Keratinocyte (primary cell): Measurements from ENCODE around the gene GNG14. TPM values are rescaled to one million over a fixed set of nuclear protein-coding genes. Genes with fewer than 3 reads are reported as not detected.
"Not testable (repeated sequence)": the region's sequence is repeated elsewhere in the genome, so short reads cannot be mapped to it uniquely, and the experiment has no call there.

Experiments used
- DNase-seq: peaks from one replicate; pipeline ENCODE4 v3.0.0-alpha.2; 2011; ENCODE audit warnings: low read depth, missing footprints, low spot score
- FAIRE-seq: peaks from 2 replicates; lab custom pipeline; 2011; peaks lifted over from hg19 to GRCh38; lab: Jason Lieb, UNC
- H2AFZ ChIP-seq: 2 replicates; pipeline ENCODE4 v1.6.0; 2012; ENCODE audit warnings: low read length, control low read depth, inconsistent platforms; ENCODE audit not compliant: control insufficient read depth
- H3K27ac ChIP-seq: 2 replicates; pipeline ENCODE4 v1.5.1; 2011; ENCODE audit warnings: low read length; ENCODE audit not compliant: control insufficient read depth, insufficient read depth
- H3K27me3 ChIP-seq: 3 replicates; pipeline ENCODE4 v1.6.0; 2011; ENCODE audit warnings: low read length; ENCODE audit not compliant: control insufficient read depth, insufficient read depth; ENCODE audit errors: extremely low read depth
- H3K36me3 ChIP-seq, 2 experiments: 2 replicates in 1 of 2; 3 replicates in 1 of 2; pipeline ENCODE4 v1.5.1; 2011; ENCODE audit warnings: low read length in 2 of 2, mild to moderate bottlenecking in 1 of 2; ENCODE audit not compliant: control insufficient read depth in 2 of 2, insufficient read depth in 2 of 2; ENCODE audit errors: extremely low read depth in 1 of 2
- H3K4me1 ChIP-seq: 3 replicates; pipeline ENCODE4 v1.5.1; 2011; ENCODE audit warnings: low read length; ENCODE audit not compliant: control insufficient read depth, insufficient read depth; ENCODE audit errors: extremely low read depth
- H3K4me2 ChIP-seq: 3 replicates; pipeline ENCODE4 v1.6.0; 2011; ENCODE audit warnings: low read depth, low read length; ENCODE audit not compliant: control insufficient read depth, insufficient read depth; ENCODE audit errors: extremely low read depth
- H3K4me3 ChIP-seq, 3 experiments: fragments of 200-600 bp in 1 of 3; sonication (generic) in 1 of 3; 2 replicates in 2 of 3; 3 replicates in 1 of 3; pipeline ENCODE4 v1.5.1; 2011 to 2016; ENCODE audit warnings: low read length in 3 of 3, mild to moderate bottlenecking in 3 of 3, control low read depth in 2 of 3, inconsistent platforms in 1 of 3, low read depth in 1 of 3, mixed read lengths in 1 of 3, mixed run types in 1 of 3, moderate library complexity in 1 of 3; ENCODE audit not compliant: control insufficient read depth in 2 of 3, insufficient read depth in 2 of 3; ENCODE audit errors: extremely low read depth in 1 of 3
- H3K79me2 ChIP-seq: 2 replicates; pipeline ENCODE4 v1.6.0; 2012; ENCODE audit warnings: low read length; ENCODE audit not compliant: control insufficient read depth, insufficient read depth
- H3K9ac ChIP-seq: 3 replicates; pipeline ENCODE4 v1.6.0; 2011; ENCODE audit warnings: low read length; ENCODE audit not compliant: control insufficient read depth, insufficient read depth; ENCODE audit errors: extremely low read depth
- H3K9me1 ChIP-seq: 3 replicates; pipeline ENCODE4 v1.6.0; 2011; ENCODE audit warnings: low read length; ENCODE audit not compliant: control insufficient read depth, insufficient read depth; ENCODE audit errors: extremely low read depth
- H3K9me3 ChIP-seq: 2 replicates; pipeline ENCODE4 v1.5.1; 2012; ENCODE audit warnings: low read depth, low read length; ENCODE audit not compliant: control insufficient read depth
- H4K20me1 ChIP-seq: 3 replicates; pipeline ENCODE4 v1.6.0; 2011; ENCODE audit warnings: low read length; ENCODE audit not compliant: control insufficient read depth, insufficient read depth; ENCODE audit errors: extremely low read depth
- EZH2 ChIP-seq: IDR thresholded peaks from one replicate; pipeline ENCODE4 v1.6.1; 2012; ENCODE audit warnings: inconsistent platforms, mild to moderate bottlenecking, low read length, moderate library complexity
- dilution Hi-C: fragments of 300-500 bp; cut with MboI; formaldehyde crosslinking; loops from one replicate; pipeline ENCODE4 v1.7.0; 2020; ENCODE audit warnings: low sequenced_read_pairs; ENCODE audit not compliant: extremely low pct_ligation_motif_present
- polyA plus RNA-seq, 5 experiments: library from polyadenylated mRNA; depleted of rRNA in 3 of 5; stranded (reverse) in 3 of 5; stranded (forward) in 1 of 5; unstranded in 1 of 5; fragments of >200 nt; gene quantifications; 1 replicate in 1 of 5; 2 replicates in 3 of 5; 3 replicates in 1 of 5; pipeline versions ENCODE4 v1.2.1 to v1.2.3, GENCODE V29; 2011 to 2012; ENCODE audit warnings: missing spikeins in 2 of 5, low read depth in 1 of 5, low replicate concordance in 1 of 5
- TF ChIP-seq, protein P1 (sequence below), 3 experiments: IDR thresholded peaks in 1 of 3; conservative IDR thresholded peaks in 1 of 3; optimal IDR thresholded peaks in 1 of 3; 2 replicates in 2 of 3; 3 replicates in 1 of 3; pipeline versions ENCODE3 to v1.5.1; 2011; ENCODE audit warnings: low read length in 3 of 3, mild to moderate bottlenecking in 3 of 3, moderate library complexity in 2 of 3, control low read depth in 1 of 3, inconsistent platforms in 1 of 3; ENCODE audit not compliant: insufficient read depth in 2 of 3; ENCODE audit errors: extremely low read depth in 1 of 3

GNG14 gene
- polyA plus RNA-seq, 1 donor (not counting 4 experiments of a cell fraction or from before 2014, with no cell fraction given) = not detected

DNA sequence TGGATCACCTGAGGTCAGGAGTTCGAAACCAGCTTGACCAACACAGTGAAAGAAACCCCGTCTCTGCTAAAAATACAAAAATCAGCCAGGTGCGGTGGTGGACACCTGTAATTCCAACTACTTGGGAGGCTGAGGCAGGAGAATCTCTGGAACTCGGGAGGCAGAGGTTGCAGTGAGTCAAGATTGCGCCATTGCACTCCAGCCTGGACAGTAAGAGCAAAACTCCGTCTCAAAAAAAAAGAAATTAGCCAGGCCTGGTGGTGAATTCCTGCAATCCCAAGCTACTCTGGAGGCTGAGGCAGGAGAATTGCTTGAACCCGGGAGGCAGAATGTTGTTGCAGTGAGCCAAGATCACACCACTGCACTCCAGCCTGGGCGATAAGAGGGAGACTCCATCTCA lies 20.8 kb downstream of the GNG14 start:
- no peaks in the 10 kb centered on the region for H3K9me3 ChIP-seq
- no peak overlapping the region for H2AFZ ChIP-seq
- no peak overlapping the region for H3K4me2 ChIP-seq
- FAIRE-seq = no peak
- no peaks in the 10 kb centered on the region for H3K27me3 ChIP-seq
- H3K9ac ChIP-seq = no peak overlapping the region
- dilution Hi-C loops = no loop called here
- no peak overlapping the region for H3K27ac ChIP-seq
- no peaks in the 10 kb centered on the region for H3K9me1 ChIP-seq
- H3K4me1 ChIP-seq = no peaks in the 10 kb centered on the region
- peaks cover 43 to 58% of the 10 kb centered on the region in 2 experiments for H3K36me3 ChIP-seq
- no peak for DNase-seq
- no peak for TF ChIP-seq EZH2
- H4K20me1 ChIP-seq = no peaks in the 10 kb centered on the region
- H3K4me3 ChIP-seq = no peak overlapping the region
- H3K79me2 ChIP-seq = peaks cover 15% of the 10 kb centered on the region

DNA sequence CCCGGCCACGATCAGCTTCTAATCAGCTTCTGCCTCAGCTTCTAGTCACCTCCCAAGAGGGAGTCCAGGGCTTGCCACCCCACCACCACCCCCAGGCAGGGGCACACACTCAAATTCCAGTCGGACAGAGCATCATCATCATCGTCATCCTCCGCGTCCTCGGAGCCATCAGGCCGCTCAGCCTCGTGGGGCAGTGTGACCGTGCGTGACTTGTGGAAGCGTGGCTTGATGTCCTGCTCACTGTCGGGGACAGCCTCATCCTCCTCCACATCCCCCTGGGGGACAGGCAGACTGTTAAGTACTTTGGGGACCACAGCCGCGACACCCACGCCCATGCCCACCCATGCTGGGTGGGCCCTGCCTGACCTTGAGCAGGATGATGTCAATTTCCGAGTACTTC lies 23.4 kb downstream of the GNG14 start:
- Histone ChIP-seq H3K4me3 (no peak overlapping the region), H3K9me3 (no peaks in the 10 kb centered on the region), H3K27ac (no peak overlapping the region), H3K36me3 (peaks cover 49 to 60% of the 10 kb centered on the region in 2 experiments), H3K4me1 (no peaks in the 10 kb centered on the region), H4K20me1 (peaks cover 4% of the 10 kb centered on the region), H3K4me2 (no peak overlapping the region), H2AFZ (no peak overlapping the region), H3K9ac (no peak overlapping the region), H3K79me2 (peaks cover 27% of the 10 kb centered on the region), H3K9me1 (no peaks in the 10 kb centered on the region), H3K27me3 (no peaks in the 10 kb centered on the region)
- no peak for TF ChIP-seq EZH2
- TF ChIP-seq, protein P1, sequence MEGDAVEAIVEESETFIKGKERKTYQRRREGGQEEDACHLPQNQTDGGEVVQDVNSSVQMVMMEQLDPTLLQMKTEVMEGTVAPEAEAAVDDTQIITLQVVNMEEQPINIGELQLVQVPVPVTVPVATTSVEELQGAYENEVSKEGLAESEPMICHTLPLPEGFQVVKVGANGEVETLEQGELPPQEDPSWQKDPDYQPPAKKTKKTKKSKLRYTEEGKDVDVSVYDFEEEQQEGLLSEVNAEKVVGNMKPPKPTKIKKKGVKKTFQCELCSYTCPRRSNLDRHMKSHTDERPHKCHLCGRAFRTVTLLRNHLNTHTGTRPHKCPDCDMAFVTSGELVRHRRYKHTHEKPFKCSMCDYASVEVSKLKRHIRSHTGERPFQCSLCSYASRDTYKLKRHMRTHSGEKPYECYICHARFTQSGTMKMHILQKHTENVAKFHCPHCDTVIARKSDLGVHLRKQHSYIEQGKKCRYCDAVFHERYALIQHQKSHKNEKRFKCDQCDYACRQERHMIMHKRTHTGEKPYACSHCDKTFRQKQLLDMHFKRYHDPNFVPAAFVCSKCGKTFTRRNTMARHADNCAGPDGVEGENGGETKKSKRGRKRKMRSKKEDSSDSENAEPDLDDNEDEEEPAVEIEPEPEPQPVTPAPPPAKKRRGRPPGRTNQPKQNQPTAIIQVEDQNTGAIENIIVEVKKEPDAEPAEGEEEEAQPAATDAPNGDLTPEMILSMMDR (optimal IDR thresholded peaks at IDR 0.05 in 1 of 3, IDR thresholded peaks at IDR 0.05 in 1 of 3, conservative IDR thresholded peaks at IDR 0.05 in 1 of 3; ENCODE audit: extremely low read depth in 1 of 3, insufficient read depth in 2 of 3, low read length in 3 of 3) = no peak
- dilution Hi-C loops = no loop called here
- DNase-seq (no peak), FAIRE-seq (no peak)

DNA sequence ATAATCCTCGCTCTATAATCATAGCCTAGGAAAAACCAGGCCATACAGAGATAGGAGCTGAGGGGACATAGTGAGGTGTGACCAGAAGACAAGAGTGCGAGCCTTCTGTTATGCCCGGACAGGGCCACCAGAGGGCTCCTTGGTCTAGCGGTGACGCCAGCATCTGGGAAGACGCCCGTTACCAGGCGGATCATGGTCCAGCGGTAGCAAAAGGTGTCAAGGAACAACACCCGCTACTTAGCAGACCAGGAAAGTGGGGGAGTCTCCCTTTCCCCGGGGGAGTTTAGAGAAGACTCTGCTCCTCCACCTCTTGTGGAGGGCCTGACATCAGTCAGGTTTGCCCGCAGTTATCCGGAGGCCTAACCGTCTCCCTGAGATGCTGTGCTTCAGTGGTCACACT lies 24.3 kb downstream of the GNG14 start:
- H3K27me3 ChIP-seq, H3K27ac ChIP-seq, H3K4me1 ChIP-seq, H2AFZ ChIP-seq, dilution Hi-C loops, FAIRE-seq, H3K9me1 ChIP-seq, H3K9me3 ChIP-seq, H3K9ac ChIP-seq, H3K4me2 ChIP-seq, DNase-seq, H3K4me3 ChIP-seq: not testable (repeated sequence)
- peaks cover 48 to 61% of the 10 kb centered on the region in 2 experiments for H3K36me3 ChIP-seq
- H4K20me1 ChIP-seq = peaks cover 10% of the 10 kb centered on the region
- peaks cover 33% of the 10 kb centered on the region for H3K79me2 ChIP-seq

DNA sequence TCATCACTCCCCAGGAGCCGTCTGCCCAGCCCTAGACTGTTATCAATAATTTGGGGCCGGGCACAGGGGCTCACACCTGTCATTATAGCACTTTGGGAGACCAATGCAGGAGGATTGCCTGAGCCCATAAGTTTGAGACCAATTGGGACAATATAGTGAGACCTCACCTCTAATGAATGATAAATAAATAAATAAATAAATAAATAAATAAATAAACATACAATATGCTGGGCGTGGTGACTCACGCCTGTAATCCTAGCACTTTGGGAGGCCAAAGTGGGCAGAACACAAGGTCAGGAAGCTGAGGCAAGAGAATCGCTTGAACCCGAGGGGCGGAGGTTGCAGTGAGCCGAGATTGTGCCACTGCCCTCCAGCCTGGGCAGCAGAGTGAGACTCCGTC lies 25.5 kb downstream of the GNG14 start:
- H3K36me3 ChIP-seq = peaks cover 52 to 63% of the 10 kb centered on the region in 2 experiments
- H3K4me3 ChIP-seq, H2AFZ ChIP-seq, H3K27ac ChIP-seq, dilution Hi-C loops, DNase-seq, H3K9me1 ChIP-seq, H3K9me3 ChIP-seq, H3K27me3 ChIP-seq, H3K9ac ChIP-seq, H3K4me1 ChIP-seq, H3K4me2 ChIP-seq, FAIRE-seq: not testable (repeated sequence)
- H4K20me1 ChIP-seq = peaks cover 11% of the 10 kb centered on the region
- peaks cover 43% of the 10 kb centered on the region for H3K79me2 ChIP-seq
